ENCODE data around the gene CRYBG3.

GRCh38 chr3:97821287-97821773 is 481 bp upstream of the CRYBG3 start:
- TF ChIP-seq, protein P1, sequence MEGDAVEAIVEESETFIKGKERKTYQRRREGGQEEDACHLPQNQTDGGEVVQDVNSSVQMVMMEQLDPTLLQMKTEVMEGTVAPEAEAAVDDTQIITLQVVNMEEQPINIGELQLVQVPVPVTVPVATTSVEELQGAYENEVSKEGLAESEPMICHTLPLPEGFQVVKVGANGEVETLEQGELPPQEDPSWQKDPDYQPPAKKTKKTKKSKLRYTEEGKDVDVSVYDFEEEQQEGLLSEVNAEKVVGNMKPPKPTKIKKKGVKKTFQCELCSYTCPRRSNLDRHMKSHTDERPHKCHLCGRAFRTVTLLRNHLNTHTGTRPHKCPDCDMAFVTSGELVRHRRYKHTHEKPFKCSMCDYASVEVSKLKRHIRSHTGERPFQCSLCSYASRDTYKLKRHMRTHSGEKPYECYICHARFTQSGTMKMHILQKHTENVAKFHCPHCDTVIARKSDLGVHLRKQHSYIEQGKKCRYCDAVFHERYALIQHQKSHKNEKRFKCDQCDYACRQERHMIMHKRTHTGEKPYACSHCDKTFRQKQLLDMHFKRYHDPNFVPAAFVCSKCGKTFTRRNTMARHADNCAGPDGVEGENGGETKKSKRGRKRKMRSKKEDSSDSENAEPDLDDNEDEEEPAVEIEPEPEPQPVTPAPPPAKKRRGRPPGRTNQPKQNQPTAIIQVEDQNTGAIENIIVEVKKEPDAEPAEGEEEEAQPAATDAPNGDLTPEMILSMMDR (IDR thresholded peaks at IDR 0.05) = no peak
- TF ChIP-seq EP300 (IDR thresholded peaks at IDR 0.05) (no peak), POLR2A (IDR thresholded peaks at IDR 0.05; ENCODE audit: low read depth) (no peak)
